ENCODE data around the gene AXIN1. TPM values are rescaled to one million over a fixed set of nuclear protein-coding genes. Genes with fewer than 3 reads are reported as not detected.

The AXIN1 gene
- total and polyA plus RNA-seq, 2 donors (not counting 3 experiments of a cell fraction or from before 2014, with no cell fraction given) = 8.3 to 21.9 TPM

GRCh38 chr16:281660-282255 lies 70.8 kb downstream of the AXIN1 start:
- Histone ChIP-seq H3K79me2 (ENCODE audit: control insufficient read depth, insufficient read depth, low read length) (no peaks in the 10 kb centered on the region), H3K36me3 (ENCODE audit: control insufficient read depth in 2 of 2, extremely low read depth in 1 of 2, insufficient read depth in 2 of 2, low read length in 2 of 2) (peaks cover 0 to 3% of the 10 kb centered on the region in 2 experiments), H3K4me1 (ENCODE audit: control insufficient read depth, extremely low read depth, insufficient read depth, low read length) (no peaks in the 10 kb centered on the region), H3K9ac (replicated peaks; ENCODE audit: extremely low read depth, insufficient read depth, low read length) (no peak overlapping the region), H3K4me3 (replicated peaks in 1 of 3; ENCODE audit: insufficient read depth in 1 of 3, low read depth in 1 of 3, low read length in 3 of 3) (no peak overlapping the region), H4K20me1 (replicated peaks; ENCODE audit: control insufficient read depth, extremely low read depth, insufficient read depth, low read length) (no peaks in the 10 kb centered on the region), H3K4me2 (ENCODE audit: insufficient read depth, low read length) (no peak overlapping the region), H3K9me3 (replicated peaks; ENCODE audit: control insufficient read depth, insufficient read depth, low read length) (no peaks in the 10 kb centered on the region), H3K27ac (ENCODE audit: insufficient read depth, low read depth, low read length) (no peak overlapping the region), H3K27me3 (ENCODE audit: control insufficient read depth in 2 of 2, insufficient read depth in 2 of 2, low read length in 2 of 2) (peaks cover 4% of the 10 kb centered on the region in 2 experiments), H3K9me1 (replicated peaks; ENCODE audit: control insufficient read depth, extremely low read depth, insufficient read depth, low read length) (no peaks in the 10 kb centered on the region), H2AFZ (ENCODE audit: low read depth, low read length) (no peak overlapping the region)
- FAIRE-seq = no peak
- BruUV-seq (replicated peaks) = no TSS peak
- DNase-seq (ENCODE audit: low read depth, low spot score) = no peak
- intact Hi-C loops (cut with micrococcal nuclease) = no loop called here
- ChIA-PET CTCF (no interaction called here), POLR2A (no interaction called here)
- TF ChIP-seq FOS (IDR thresholded peaks at IDR 0.05; ENCODE audit: borderline replicate concordance, insufficient read depth, low read length) = no peak
- no peak for TF ChIP-seq MYC (IDR thresholded peaks at IDR 0.05; ENCODE audit: low read depth, low read length)
- TF ChIP-seq POLR2AphosphoS5 (IDR thresholded peaks at IDR 0.05; ENCODE audit: insufficient read depth, low read depth, low read length) = no peak
- TF ChIP-seq EZH2 (IDR thresholded peaks at IDR 0.05; ENCODE audit: borderline replicate concordance, low read depth, low read length, severe bottlenecking) = no peak
- no peak for TF ChIP-seq JUN (IDR thresholded peaks at IDR 0.05; ENCODE audit: borderline replicate concordance, insufficient read depth, insufficient read length, low read depth)
- no peak for TF ChIP-seq GATA2 (IDR thresholded peaks at IDR 0.05; ENCODE audit: insufficient read depth, insufficient read length, low read depth, low read length)
- TF ChIP-seq, protein P1, sequence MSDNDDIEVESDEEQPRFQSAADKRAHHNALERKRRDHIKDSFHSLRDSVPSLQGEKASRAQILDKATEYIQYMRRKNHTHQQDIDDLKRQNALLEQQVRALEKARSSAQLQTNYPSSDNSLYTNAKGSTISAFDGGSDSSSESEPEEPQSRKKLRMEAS (IDR thresholded peaks at IDR 0.05; ENCODE audit: insufficient read depth, insufficient read length) = no peak
- TF ChIP-seq POLR2A (IDR thresholded peaks at IDR 0.05; ENCODE audit: low read depth, low read length) = no peak
- TF ChIP-seq, protein P2, sequence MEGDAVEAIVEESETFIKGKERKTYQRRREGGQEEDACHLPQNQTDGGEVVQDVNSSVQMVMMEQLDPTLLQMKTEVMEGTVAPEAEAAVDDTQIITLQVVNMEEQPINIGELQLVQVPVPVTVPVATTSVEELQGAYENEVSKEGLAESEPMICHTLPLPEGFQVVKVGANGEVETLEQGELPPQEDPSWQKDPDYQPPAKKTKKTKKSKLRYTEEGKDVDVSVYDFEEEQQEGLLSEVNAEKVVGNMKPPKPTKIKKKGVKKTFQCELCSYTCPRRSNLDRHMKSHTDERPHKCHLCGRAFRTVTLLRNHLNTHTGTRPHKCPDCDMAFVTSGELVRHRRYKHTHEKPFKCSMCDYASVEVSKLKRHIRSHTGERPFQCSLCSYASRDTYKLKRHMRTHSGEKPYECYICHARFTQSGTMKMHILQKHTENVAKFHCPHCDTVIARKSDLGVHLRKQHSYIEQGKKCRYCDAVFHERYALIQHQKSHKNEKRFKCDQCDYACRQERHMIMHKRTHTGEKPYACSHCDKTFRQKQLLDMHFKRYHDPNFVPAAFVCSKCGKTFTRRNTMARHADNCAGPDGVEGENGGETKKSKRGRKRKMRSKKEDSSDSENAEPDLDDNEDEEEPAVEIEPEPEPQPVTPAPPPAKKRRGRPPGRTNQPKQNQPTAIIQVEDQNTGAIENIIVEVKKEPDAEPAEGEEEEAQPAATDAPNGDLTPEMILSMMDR (IDR thresholded peaks at IDR 0.05; ENCODE audit: extremely low read depth in 1 of 2, insufficient read depth in 1 of 2, low read depth in 1 of 2, low read length in 2 of 2) = no peak
- dilution Hi-C loops (cut with MboI; ENCODE audit: extremely low pct_ligation_motif_present, low sequenced_read_pairs) = no loop called here

Measured in endothelial cell of umbilical vein (primary cell).